Common myeloid progenitor, CD34-positive (primary cell): ENCODE data around the gene PPFIBP2.

Source experiments
- CTCF ChIA-PET: fragments of 350-600 bp; sonication (Branson Sonifier 250); formaldehyde crosslinking; loops from one replicate; lab custom pipeline; 2021; ENCODE audit warnings: antibody characterized with exemption; lab: Charles Lee
- POLR2A ChIA-PET: fragments of 350-600 bp; sonication (Branson Sonifier 250); formaldehyde crosslinking; loops from one replicate; lab custom pipeline; 2021; ENCODE audit warnings: antibody characterized with exemption; lab: Charles Lee
- DNase-seq, 3 donors: peaks; one replicate each; pipeline versions ENCODE4 v3.0.0 to v3.0.0-alpha.2; 2013
- H3K27ac ChIP-seq, 2 experiments: 1 replicate in 1 of 2; 2 replicates in 1 of 2; pipeline ENCODE4 v1.7.0; 2013; ENCODE audit warnings: inconsistent platforms in 2 of 2, low read length in 2 of 2, mild to moderate bottlenecking in 2 of 2, low read depth in 1 of 2, moderate library complexity in 1 of 2; ENCODE audit not compliant: severe bottlenecking in 2 of 2, insufficient read depth in 1 of 2, poor library complexity in 1 of 2
- H3K27me3 ChIP-seq, 5 experiments: replicated peaks in 2 of 5; 1 replicate in 3 of 5; 2 replicates in 2 of 5; pipeline versions ENCODE4 v1.6.1 to v1.7.0; 2013; ENCODE audit warnings: low read length in 4 of 5, mild to moderate bottlenecking in 2 of 5, moderate library complexity in 2 of 5, inconsistent platforms in 1 of 5; ENCODE audit not compliant: insufficient read depth in 5 of 5, control insufficient read depth in 4 of 5
- H3K36me3 ChIP-seq, 4 experiments: 1 replicate in 2 of 4; 2 replicates in 2 of 4; pipeline versions ENCODE4 v1.6.1 to v1.7.0; 2013; ENCODE audit warnings: low read length in 3 of 4, control low read depth in 1 of 4, mild to moderate bottlenecking in 1 of 4; ENCODE audit not compliant: control insufficient read depth in 4 of 4, insufficient read depth in 4 of 4
- H3K4me1 ChIP-seq, 4 experiments: 1 replicate in 3 of 4; 2 replicates in 1 of 4; pipeline versions ENCODE4 v1.6.1 to v1.7.1; 2013; ENCODE audit warnings: low read length in 3 of 4, mild to moderate bottlenecking in 3 of 4, control low read depth in 1 of 4, inconsistent platforms in 1 of 4, moderate library complexity in 1 of 4; ENCODE audit not compliant: control insufficient read depth in 4 of 4, insufficient read depth in 4 of 4; ENCODE audit errors: control extremely low read depth in 1 of 4
- H3K4me3 ChIP-seq, 7 experiments: 1 replicate in 4 of 7; 2 replicates in 3 of 7; pipeline versions ENCODE4 v1.5.1 to v1.7.0; 2013; ENCODE audit warnings: mild to moderate bottlenecking in 7 of 7, low read length in 6 of 7, moderate library complexity in 6 of 7, inconsistent platforms in 2 of 7, low read depth in 2 of 7, control low read depth in 1 of 7; ENCODE audit not compliant: insufficient read depth in 4 of 7, control insufficient read depth in 1 of 7; ENCODE audit errors: extremely low read depth in 1 of 7
- H3K9me3 ChIP-seq, 5 experiments: 1 replicate in 4 of 5; 2 replicates in 1 of 5; pipeline versions ENCODE4 v1.6.1 to v1.7.1; 2013; ENCODE audit warnings: low read length in 4 of 5, mild to moderate bottlenecking in 2 of 5, inconsistent platforms in 1 of 5, low read depth in 1 of 5, moderate library complexity in 1 of 5; ENCODE audit not compliant: control insufficient read depth in 4 of 5, insufficient read depth in 2 of 5; ENCODE audit errors: control extremely low read depth in 1 of 5
- WGBS: methylation state at CpG from one replicate; pipeline ENCODE4 v1.1.5; 2013; ENCODE audit not compliant: insufficient coverage; 5-methylcytosine and 5-hydroxymethylcytosine counted together

PPFIBP2 gene

DNA sequence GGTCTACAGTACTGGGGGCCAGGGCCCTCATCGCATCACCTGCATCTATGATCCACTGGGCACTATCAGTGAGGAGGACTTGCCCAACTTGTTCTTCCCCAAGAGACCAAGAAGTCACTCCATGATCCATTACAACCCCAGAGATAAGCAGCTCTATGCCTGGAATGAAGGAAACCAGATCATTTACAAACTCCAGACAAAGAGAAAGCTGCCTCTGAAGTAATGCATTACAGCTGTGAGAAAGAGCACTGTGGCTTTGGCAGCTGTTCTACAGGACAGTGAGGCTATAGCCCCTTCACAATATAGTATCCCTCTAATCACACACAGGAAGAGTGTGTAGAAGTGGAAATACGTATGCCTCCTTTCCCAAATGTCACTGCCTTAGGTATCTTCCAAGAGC, 3.8 kb upstream of the PPFIBP2 start:
- DNase-seq: no peak
- Histone ChIP-seq H3K36me3 (no peaks in the 10 kb centered on the region), H3K27me3 (peaks cover 0 to 12% (median 6%) of the 10 kb centered on the region in 5 experiments), H3K9me3 (no peaks in the 10 kb centered on the region), H3K27ac (no peak overlapping the region), H3K4me3 (no peak overlapping the region), H3K4me1 (peaks cover 14 to 36% (median 30%) of the 10 kb centered on the region in 4 experiments)
- CTCF ChIA-PET: interaction anchor here (0.8 to 1.6 kb wide), 2 partner anchors 12 to 148 kb away, joined by 4 read pairs; no protein-coding TSS in a partner anchor
- POLR2A ChIA-PET: no interaction called here
- WGBS: no CpG with 5 or more reads among the region's 2 CpGs

GRCh38 chr11:7511401-7511800, 2.4 kb upstream of the PPFIBP2 start:
- no peak overlapping the region for H3K4me3 ChIP-seq
- WGBS: 4% methylated on average over 5 of the region's 5 CpGs
- peak; percentile 31 to 63 (median 40) for DNase-seq
- H3K4me1 ChIP-seq: peaks cover 14 to 36% (median 30%) of the 10 kb centered on the region in 4 experiments
- H3K27ac ChIP-seq: no peak overlapping the region
- no peaks in the 10 kb centered on the region for H3K36me3 ChIP-seq
- POLR2A ChIA-PET: no interaction called here
- H3K9me3 ChIP-seq: no peaks in the 10 kb centered on the region
- H3K27me3 ChIP-seq: peaks cover 5 to 23% (median 15%) of the 10 kb centered on the region in 5 experiments
- CTCF ChIA-PET: interaction anchor here (1.1 to 2.5 kb wide), 5 partner anchors 10 to 155 kb away, joined by 4 to 10 read pairs (median 4); no protein-coding TSS in a partner anchor

GRCh38 chr11:7512525-7513233, 1.1 kb upstream of the PPFIBP2 start:
- H3K9me3 ChIP-seq: no peaks in the 10 kb centered on the region
- no peaks in the 10 kb centered on the region for H3K36me3 ChIP-seq
- peaks cover 14 to 36% (median 30%) of the 10 kb centered on the region in 4 experiments for H3K4me1 ChIP-seq
- H3K27me3 ChIP-seq: peaks cover 5 to 31% (median 15%) of the 10 kb centered on the region in 5 experiments
- 9% methylated on average over 18 of the region's 18 CpGs for WGBS
- ChIA-PET CTCF (interaction anchor here (0.6 to 2.5 kb wide), 13 partner anchors 8 to 183 kb away, joined by 3 to 10 read pairs (median 4); no protein-coding TSS in a partner anchor), POLR2A (no interaction called here)
- H3K4me3 ChIP-seq: peak overlapping the region in 6 of 7 experiments; percentile 72 to 90 (median 79)
- peak; percentile 76 to 93 (median 89) for DNase-seq
- peak overlapping the region; percentile 41 to 86 for H3K27ac ChIP-seq

- ChIA-PET CTCF (interaction anchor here (1.1 to 2.5 kb wide), 5 partner anchors 7 to 163 kb away, joined by 3 to 10 read pairs (median 5); no protein-coding TSS in a partner anchor), POLR2A (no interaction called here)
- peak overlapping the region in 1 of 2 experiments; percentile 86 for H3K27ac ChIP-seq
- H3K36me3 ChIP-seq: no peaks in the 10 kb centered on the region
- no peaks in the 10 kb centered on the region for H3K9me3 ChIP-seq
- WGBS: under 1% methylated on average over 23 of the region's 31 CpGs
- peak in 2 of 3 donors; percentile 24 to 44 for DNase-seq
- peaks cover 14 to 36% (median 30%) of the 10 kb centered on the region in 4 experiments for H3K4me1 ChIP-seq
- peaks cover 5 to 31% (median 15%) of the 10 kb centered on the region in 5 experiments for H3K27me3 ChIP-seq
- H3K4me3 ChIP-seq: peak overlapping the region; percentile 64 to 90 (median 77)
Observed at GRCh38 chr11:7514099-7514591, 346 bp downstream of the PPFIBP2 start.

DNA sequence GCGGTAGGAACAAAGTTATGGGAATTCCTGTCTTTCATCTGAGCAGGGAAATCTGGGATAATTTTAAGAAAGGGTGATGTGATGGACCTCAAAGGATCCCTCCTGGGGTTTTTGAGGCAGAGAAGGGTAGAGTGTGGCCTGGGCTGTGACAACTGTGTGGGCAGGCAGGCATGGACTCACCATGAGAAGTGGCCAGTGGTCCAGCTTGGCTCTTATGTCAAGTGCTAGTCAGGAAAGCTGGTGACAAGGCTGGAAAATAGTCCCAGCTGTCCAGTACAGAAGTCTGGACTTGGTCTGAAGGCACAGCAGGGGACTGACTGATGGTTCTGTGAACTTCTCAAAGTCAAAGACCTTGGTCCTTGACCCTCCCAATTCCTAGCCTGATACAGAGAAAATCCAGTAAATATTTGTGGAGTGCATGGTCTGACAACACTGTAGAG, 1.7 kb downstream of the PPFIBP2 start:
- peaks cover 5 to 31% (median 15%) of the 10 kb centered on the region in 5 experiments for H3K27me3 ChIP-seq
- whole genome bisulfite sequencing: 100% methylated on average over 1 of the region's 1 CpG
- ChIA-PET POLR2A (no interaction called here), CTCF (interaction anchor here (0.6 to 1.3 kb wide), 4 partner anchors 9 to 1203 kb away, joined by 3 to 4 read pairs (median 4); no protein-coding TSS in a partner anchor)
- peaks cover 14 to 36% (median 30%) of the 10 kb centered on the region in 4 experiments for H3K4me1 ChIP-seq
- H3K27ac ChIP-seq: no peak overlapping the region
- H3K4me3 ChIP-seq: no peak overlapping the region
- no peaks in the 10 kb centered on the region for H3K9me3 ChIP-seq
- no peaks in the 10 kb centered on the region for H3K36me3 ChIP-seq
- DNase-seq: no peak

DNA sequence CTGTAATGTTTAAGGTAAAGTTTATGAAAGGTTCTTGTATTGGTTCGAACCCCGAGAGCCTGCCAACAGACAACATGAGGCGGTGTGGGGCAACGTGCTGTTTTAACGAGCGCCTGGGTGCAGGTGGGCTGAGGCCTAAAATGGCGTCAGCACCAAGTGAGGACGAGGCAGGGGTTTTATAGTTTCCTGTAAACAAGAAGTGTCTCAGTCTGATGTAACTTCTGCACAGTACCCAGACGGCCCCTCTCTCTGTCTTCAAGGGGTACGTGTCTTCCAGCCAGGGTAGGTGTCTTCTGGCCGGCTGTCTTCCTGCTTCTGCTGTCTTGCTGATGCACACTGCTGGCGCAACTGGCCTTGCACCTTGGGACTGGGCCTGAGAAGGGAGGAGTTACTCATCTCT, 2.7 kb downstream of the PPFIBP2 start:
- ChIA-PET POLR2A (no interaction called here), CTCF (interaction anchor here (1.1 kb wide), 1 partner anchor 8 kb away, joined by 3 read pairs; no protein-coding TSS in a partner anchor)
- no peak for DNase-seq
- H3K4me1 ChIP-seq: peaks cover 9 to 29% (median 26%) of the 10 kb centered on the region in 4 experiments
- H3K36me3 ChIP-seq: no peaks in the 10 kb centered on the region
- peaks cover 5 to 31% (median 15%) of the 10 kb centered on the region in 5 experiments for H3K27me3 ChIP-seq
- H3K9me3 ChIP-seq: no peaks in the 10 kb centered on the region
- H3K27ac ChIP-seq: no peak overlapping the region
- WGBS: 97% methylated on average over 11 of the region's 12 CpGs
- no peak overlapping the region for H3K4me3 ChIP-seq
